HepG2 (cell line): ENCODE measurements around the gene TMOD2. TPM values are rescaled to one million over a fixed set of nuclear protein-coding genes. Genes with fewer than 3 reads are reported as not detected.
A peak's percentile ranks its signal among the peaks of the same experiment; 100 is the strongest.

Source experiments
- ATAC-seq: fragments of 200-7000 bp; cut with Tn5 transposase; 3 replicates; pipeline ENCODE4 v1.9.1; 2020; ENCODE audit warnings: mild to moderate bottlenecking, moderate library complexity
- BruUV-seq: library from RNA; stranded (reverse); fragments of 400-500 nt; replicated peaks from 2 replicates; lab custom pipeline; 2021; lab: Mats Ljungman, UMichigan
- CTCF ChIA-PET: fragments of 300-600 bp; formaldehyde crosslinking; extraction: SDS; loops from one replicate; lab custom pipeline; 2021; ENCODE audit warnings: low total read pairs, inconsistent platforms, low intra/inter-chr PET ratio; lab: Yijun Ruan, JAX
- POLR2A ChIA-PET: fragments of 350-600 bp; sonication (Branson Sonifier 250); formaldehyde crosslinking; loops from one replicate; lab custom pipeline; 2020; ENCODE audit warnings: antibody characterized with exemption, inconsistent platforms; lab: Yijun Ruan, JAX
- DNase-seq: peaks from one replicate; pipeline ENCODE4 v3.0.0-alpha.2; 2015; ENCODE audit warnings: low spot score
- FAIRE-seq: peaks from 3 replicates; lab custom pipeline; 2011; peaks lifted over from hg19 to GRCh38; lab: Jason Lieb, UNC
- H2AFZ ChIP-seq: one replicate; pipeline ENCODE4 v1.6.1; 2011; ENCODE audit warnings: low read length, inconsistent platforms
- H3K27ac ChIP-seq: fragments of 300-600 bp; 3 replicates; pipeline ENCODE4 v1.8.0; 2011; ENCODE audit warnings: mixed run types, mild to moderate bottlenecking, mixed read lengths, low read length, inconsistent platforms; ENCODE audit not compliant: insufficient read depth; ENCODE audit errors: extremely low read length
- H3K27me3 ChIP-seq, 2 experiments: fragments of 200-600 bp in 1 of 2; 2 replicates in 1 of 2; 3 replicates in 1 of 2; pipeline versions ENCODE4 v1.6.0 to v1.8.0; 2011; ENCODE audit warnings: low read length in 2 of 2, mild to moderate bottlenecking in 2 of 2, moderate library complexity in 2 of 2, inconsistent platforms in 1 of 2; ENCODE audit not compliant: insufficient read depth in 2 of 2, control insufficient read depth in 1 of 2
- H3K36me3 ChIP-seq, 2 experiments: fragments of 200-600 bp in 1 of 2; replicated peaks in 1 of 2; 2 replicates in 1 of 2; 3 replicates in 1 of 2; pipeline versions ENCODE4 v1.5.1 to v1.8.0; 2011; ENCODE audit warnings: low read length in 2 of 2, inconsistent platforms in 1 of 2; ENCODE audit not compliant: insufficient read depth in 2 of 2, control insufficient read depth in 1 of 2
- H3K4me1 ChIP-seq: 2 replicates; pipeline ENCODE4 v1.5.1; 2012; ENCODE audit warnings: low read length, inconsistent platforms; ENCODE audit not compliant: insufficient read depth
- H3K4me2 ChIP-seq: 2 replicates; pipeline ENCODE4 v1.6.0; 2011; ENCODE audit warnings: low read depth, low read length, inconsistent platforms
- H3K4me3 ChIP-seq, 3 experiments: fragments of 200-600 bp in 1 of 3; sonication (generic), shearing (Covaris generic) in 1 of 3; replicated peaks in 1 of 3; 2 replicates each; pipeline ENCODE4 v1.5.1; 2011 to 2016; ENCODE audit warnings: low read length in 3 of 3, inconsistent platforms in 2 of 3, low read depth in 2 of 3, mild to moderate bottlenecking in 2 of 3, control low read depth in 1 of 3, mixed read lengths in 1 of 3; ENCODE audit not compliant: insufficient read depth in 1 of 3
- H3K79me2 ChIP-seq: one replicate; pipeline ENCODE4 v1.6.1; 2011; ENCODE audit warnings: low read length, inconsistent platforms; ENCODE audit not compliant: insufficient read depth
- H3K9ac ChIP-seq: 2 replicates; pipeline ENCODE4 v1.6.0; 2011; ENCODE audit warnings: mild to moderate bottlenecking, low read depth, low read length, inconsistent platforms; ENCODE audit not compliant: insufficient read depth
- H3K9me3 ChIP-seq: 2 replicates; pipeline ENCODE4 v1.5.1; 2012; ENCODE audit warnings: mild to moderate bottlenecking, low read length
- H4K20me1 ChIP-seq: 2 replicates; pipeline ENCODE4 v1.6.0; 2011; ENCODE audit warnings: inconsistent platforms, mild to moderate bottlenecking, low read length, moderate library complexity; ENCODE audit not compliant: insufficient read depth
- ARID2 ChIP-seq: sonication (generic); formaldehyde crosslinking; IDR thresholded peaks from 2 replicates; pipeline ENCODE4 v1.8.1; 2022; ENCODE audit warnings: mild to moderate bottlenecking, missing genetic modification reagents, borderline replicate concordance
- ATF7 ChIP-seq, 2 experiments: fragments of 450-650 bp in 1 of 2; sonication (generic) in 1 of 2; formaldehyde crosslinking in 1 of 2; IDR thresholded peaks; 2 replicates each; pipeline versions ENCODE4 v1.4.0 to v1.6.1; 2016 to 2020; ENCODE audit warnings: antibody characterized with exemption in 1 of 2, mild to moderate bottlenecking in 1 of 2, missing genetic modification reagents in 1 of 2
- CREB1 ChIP-seq, 2 experiments: fragments of 450-650 bp in 1 of 2; IDR thresholded peaks; 2 replicates each; pipeline ENCODE4 v1.6.1; 2016 to 2017; ENCODE audit warnings: control low read depth in 1 of 2, mild to moderate bottlenecking in 1 of 2, missing compliant biosample characterization in 1 of 2, missing genetic modification characterization in 1 of 2
- DR1 ChIP-seq: sonication (generic); formaldehyde crosslinking; IDR thresholded peaks from 2 replicates; pipeline ENCODE4 v1.8.0; 2021; ENCODE audit warnings: mild to moderate bottlenecking, missing genetic modification reagents, inconsistent platforms
- FOXC1 ChIP-seq: sonication (generic); formaldehyde crosslinking; IDR thresholded peaks from 2 replicates; pipeline ENCODE4 v1.8.0; 2022; ENCODE audit warnings: mild to moderate bottlenecking, missing genetic modification reagents, borderline replicate concordance
- HES4 ChIP-seq: sonication (generic); formaldehyde crosslinking; IDR thresholded peaks from 2 replicates; pipeline ENCODE4 v1.9.0; 2021; ENCODE audit warnings: mild to moderate bottlenecking, missing genetic modification reagents, borderline replicate concordance
- MAZ ChIP-seq, 2 experiments: sonication (generic) in 1 of 2; formaldehyde crosslinking in 1 of 2; IDR thresholded peaks; 2 replicates each; pipeline versions ENCODE4 v1.5.0 to v1.6.1; 2012 to 2020; ENCODE audit warnings: low read depth in 2 of 2, mild to moderate bottlenecking in 2 of 2, borderline replicate concordance in 1 of 2, improper control_type of control experiment in 1 of 2, low read length in 1 of 2, missing genetic modification reagents in 1 of 2, moderate library complexity in 1 of 2
- PRPF4 ChIP-seq: fragments of 200-400 bp; formaldehyde crosslinking; IDR thresholded peaks from 2 replicates; pipeline ENCODE4 v1.6.1; 2016; ENCODE audit warnings: low read length, low read depth; ENCODE audit not compliant: poor library complexity, severe bottlenecking
- RBFOX2 ChIP-seq: fragments of 200-400 bp; formaldehyde crosslinking; IDR thresholded peaks from 2 replicates; pipeline ENCODE4 v1.6.1; 2017; ENCODE audit warnings: low read depth, mild to moderate bottlenecking, low read length
- SYNCRIP ChIP-seq: fragments of 200-400 bp; formaldehyde crosslinking; IDR thresholded peaks from 2 replicates; pipeline ENCODE4 v1.6.1; 2018; ENCODE audit warnings: mild to moderate bottlenecking, low read depth, low read length; ENCODE audit not compliant: insufficient read depth
- ZNF329 ChIP-seq: sonication (generic); formaldehyde crosslinking; IDR thresholded peaks from 2 replicates; pipeline ENCODE4 v1.9.0; 2021; ENCODE audit warnings: low read depth, mild to moderate bottlenecking, missing genetic modification reagents
- ZNF878 ChIP-seq: sonication (generic); formaldehyde crosslinking; IDR thresholded peaks from 2 replicates; pipeline ENCODE4 v1.8.1; 2023; ENCODE audit warnings: mild to moderate bottlenecking, missing genetic modification reagents, moderate library complexity
- WGBS: methylation state at CpG from one replicate; pipeline ENCODE4 v1.1.6; 2017; ENCODE audit warnings: low lambda C conversion rate; 5-methylcytosine and 5-hydroxymethylcytosine counted together
- in situ Hi-C: cut with HindIII; loops from 2 replicates; pipeline ENCODE4 v1.10.0; 2017; ENCODE audit warnings: low pct_unique_long_range_greater_than_20kb; ENCODE audit not compliant: extremely low pct_ligation_motif_present
- intact Hi-C: fragments of 100-400 bp; cut with micrococcal nuclease; formaldehyde crosslinking; loops from one replicate; pipeline ENCODE4 v1.10.0; 2022; ENCODE audit not compliant: unreplicated experiment
- polyA plus RNA-seq, 8 experiments: library from polyadenylated mRNA; depleted of rRNA in 3 of 8; stranded (reverse) in 7 of 8; unstranded in 1 of 8; fragments of >200 nt; fragmentation: Illumina TruSeq in 4 of 8; extraction: Trizol in 4 of 8; gene quantifications; 2 replicates each; pipeline versions ENCODE4 v1.2.1 to v1.2.3, GENCODE V29; 2011 to 2016; ENCODE audit warnings: low read depth in 4 of 8, missing spikeins in 1 of 8, mixed read lengths in 1 of 8; ENCODE audit not compliant: insufficient read depth in 1 of 8
- total RNA-seq, 5 experiments: library from RNA; depleted of rRNA; stranded (reverse); fragments of >200 nt; fragmentation: Illumina TruSeq; extraction: Trizol; gene quantifications; 2 replicates each; pipeline ENCODE4 v1.2.3, GENCODE V29; 2016; ENCODE audit warnings: low read depth in 1 of 5
- TF ChIP-seq, protein P1 (sequence below): sonication (generic); formaldehyde crosslinking; IDR thresholded peaks from 2 replicates; pipeline ENCODE4 v1.5.0; 2020; ENCODE audit warnings: missing genetic modification reagents
- TF ChIP-seq, protein P2 (sequence below): sonication (generic); formaldehyde crosslinking; conservative IDR thresholded peaks from 2 replicates; pipeline ENCODE4 v1.4.0; 2020; ENCODE audit warnings: missing genetic modification reagents
- TF ChIP-seq, protein P3 (sequence below): sonication (generic); formaldehyde crosslinking; IDR thresholded peaks from 2 replicates; pipeline ENCODE4 v1.4.0; 2020; ENCODE audit warnings: mild to moderate bottlenecking, low read depth, missing genetic modification reagents
- TF ChIP-seq, protein P4 (sequence below): sonication (generic); formaldehyde crosslinking; IDR thresholded peaks from 2 replicates; pipeline ENCODE4 v1.9.0; 2021; ENCODE audit warnings: missing genetic modification reagents, mild to moderate bottlenecking, borderline replicate concordance

TMOD2 gene
- total and polyA plus RNA-seq, 2 of the 13 experiments (the other 11 are each of a cell fraction or from before 2014, with no cell fraction given): 0.01 to 0.02 TPM

DNA sequence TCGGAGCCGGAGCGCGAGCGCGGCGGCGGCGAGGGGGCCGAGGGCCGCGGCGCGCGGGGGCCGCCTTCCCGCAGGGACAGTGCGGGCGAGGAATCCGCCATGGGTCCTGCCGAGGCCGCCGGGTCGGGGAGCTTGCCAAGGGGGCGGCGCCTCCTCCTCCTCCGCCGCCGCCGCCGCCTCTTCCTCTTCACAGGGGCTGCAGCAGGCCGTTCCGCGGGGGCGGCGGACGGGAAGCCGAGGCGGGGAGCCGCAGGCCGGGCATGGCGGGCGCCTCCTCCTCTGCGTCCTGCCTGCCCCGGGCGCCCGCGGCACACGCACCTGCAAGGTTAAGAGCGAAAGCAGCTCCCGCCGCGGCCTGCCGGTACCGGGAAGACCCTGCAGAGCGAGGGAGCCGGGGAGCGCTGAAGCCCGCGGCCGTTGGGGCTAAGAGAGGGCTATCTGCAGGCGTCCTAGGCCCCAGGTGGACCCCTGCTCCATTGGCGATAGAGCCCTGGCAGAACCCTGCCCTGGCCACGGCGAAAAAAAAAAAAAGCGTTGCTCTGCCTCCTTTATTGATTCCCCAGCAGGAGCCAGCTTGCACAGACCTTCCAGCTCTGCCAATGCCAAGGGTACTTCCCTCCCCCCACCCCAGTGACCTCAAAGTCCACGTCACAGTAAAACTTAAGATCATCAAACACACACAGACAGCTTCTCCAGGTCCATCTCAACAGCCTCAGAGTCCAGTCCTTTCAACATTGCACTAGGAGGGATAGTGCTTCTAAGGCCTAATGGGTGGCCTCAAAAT lies 13.7 kb upstream of the TMOD2 start, which contains the start of gene LYSMD2:
TSS of gene LYSMD2 (minus strand) at position 134 of the 784 bp plus-strand sequence. CDS start at position 101, 33 bp downstream.
- H3K36me3 ChIP-seq: no peaks in the 10 kb centered on the region
- H3K27me3 ChIP-seq: peaks cover 0 to 39% of the 10 kb centered on the region in 2 experiments; a peak in 3 of 5 replicates
- FAIRE-seq: no peak
- no peak within 1 kb of the TSS for H3K9ac ChIP-seq
- no peaks in the 10 kb centered on the region for H4K20me1 ChIP-seq
- ChIA-PET CTCF (no interaction called here), POLR2A (no interaction called here)
- WGBS: 0% methylated on average over 7 of the region's 67 CpGs
- peak within 1 kb of the TSS; percentile 82 for H3K4me2 ChIP-seq
- H2AFZ ChIP-seq: no peak within 1 kb of the TSS
- no peak for DNase-seq
- in situ Hi-C loops: no loop called here
- H3K4me1 ChIP-seq: no peaks in the 10 kb centered on the region
- peak; percentile 75 for ATAC-seq
- BruUV-seq: no TSS peak
- H3K27ac ChIP-seq: no peak within 1 kb of the TSS
- H3K4me3 ChIP-seq: peak within 1 kb of the TSS; percentile 34 to 70 (median 47)
- no peaks in the 10 kb centered on the region for H3K9me3 ChIP-seq
- intact Hi-C loops: no loop called here
- no peaks in the 10 kb centered on the region for H3K79me2 ChIP-seq
- TF ChIP-seq CREB1 (IDR thresholded peaks at IDR 0.05) (0 out of 2 replicates have a peak, but pooled peaks have one; percentile 20), CREB1 (CRISPR knock-in tag; IDR thresholded peaks at IDR 0.05) (no peak), ARID2 (no peak), DR1 (CRISPR knock-in tag) (no peak), ZNF878 (CRISPR knock-in tag) (no peak), FOXC1 (CRISPR knock-in tag) (no peak), MAZ (IDR thresholded peaks at IDR 0.05; ENCODE audit: borderline replicate concordance, low read depth, low read length) (no peak), MAZ (CRISPR knock-in tag; IDR thresholded peaks at IDR 0.05; ENCODE audit: low read depth) (0 out of 2 replicates have a peak, but pooled peaks have one; percentile 20), PRPF4 (no peak), ATF7 (IDR thresholded peaks at IDR 0.05) (no peak), ATF7 (CRISPR knock-in tag; IDR thresholded peaks at IDR 0.05) (no peak), HES4 (CRISPR knock-in tag) (no peak), RBFOX2 (0 out of 2 replicates have a peak, but pooled peaks have one; percentile 14), ZNF329 (CRISPR knock-in tag) (no peak), SYNCRIP (no peak)
- TF ChIP-seq, protein P1, sequence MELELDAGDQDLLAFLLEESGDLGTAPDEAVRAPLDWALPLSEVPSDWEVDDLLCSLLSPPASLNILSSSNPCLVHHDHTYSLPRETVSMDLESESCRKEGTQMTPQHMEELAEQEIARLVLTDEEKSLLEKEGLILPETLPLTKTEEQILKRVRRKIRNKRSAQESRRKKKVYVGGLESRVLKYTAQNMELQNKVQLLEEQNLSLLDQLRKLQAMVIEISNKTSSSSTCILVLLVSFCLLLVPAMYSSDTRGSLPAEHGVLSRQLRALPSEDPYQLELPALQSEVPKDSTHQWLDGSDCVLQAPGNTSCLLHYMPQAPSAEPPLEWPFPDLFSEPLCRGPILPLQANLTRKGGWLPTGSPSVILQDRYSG (CRISPR knock-in tag): no peak
- TF ChIP-seq, protein P2, sequence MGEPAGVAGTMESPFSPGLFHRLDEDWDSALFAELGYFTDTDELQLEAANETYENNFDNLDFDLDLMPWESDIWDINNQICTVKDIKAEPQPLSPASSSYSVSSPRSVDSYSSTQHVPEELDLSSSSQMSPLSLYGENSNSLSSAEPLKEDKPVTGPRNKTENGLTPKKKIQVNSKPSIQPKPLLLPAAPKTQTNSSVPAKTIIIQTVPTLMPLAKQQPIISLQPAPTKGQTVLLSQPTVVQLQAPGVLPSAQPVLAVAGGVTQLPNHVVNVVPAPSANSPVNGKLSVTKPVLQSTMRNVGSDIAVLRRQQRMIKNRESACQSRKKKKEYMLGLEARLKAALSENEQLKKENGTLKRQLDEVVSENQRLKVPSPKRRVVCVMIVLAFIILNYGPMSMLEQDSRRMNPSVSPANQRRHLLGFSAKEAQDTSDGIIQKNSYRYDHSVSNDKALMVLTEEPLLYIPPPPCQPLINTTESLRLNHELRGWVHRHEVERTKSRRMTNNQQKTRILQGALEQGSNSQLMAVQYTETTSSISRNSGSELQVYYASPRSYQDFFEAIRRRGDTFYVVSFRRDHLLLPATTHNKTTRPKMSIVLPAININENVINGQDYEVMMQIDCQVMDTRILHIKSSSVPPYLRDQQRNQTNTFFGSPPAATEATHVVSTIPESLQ (CRISPR knock-in tag): no peak
- TF ChIP-seq, protein P3, sequence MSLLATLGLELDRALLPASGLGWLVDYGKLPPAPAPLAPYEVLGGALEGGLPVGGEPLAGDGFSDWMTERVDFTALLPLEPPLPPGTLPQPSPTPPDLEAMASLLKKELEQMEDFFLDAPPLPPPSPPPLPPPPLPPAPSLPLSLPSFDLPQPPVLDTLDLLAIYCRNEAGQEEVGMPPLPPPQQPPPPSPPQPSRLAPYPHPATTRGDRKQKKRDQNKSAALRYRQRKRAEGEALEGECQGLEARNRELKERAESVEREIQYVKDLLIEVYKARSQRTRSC (CRISPR knock-in tag): no peak
- TF ChIP-seq, protein P4, sequence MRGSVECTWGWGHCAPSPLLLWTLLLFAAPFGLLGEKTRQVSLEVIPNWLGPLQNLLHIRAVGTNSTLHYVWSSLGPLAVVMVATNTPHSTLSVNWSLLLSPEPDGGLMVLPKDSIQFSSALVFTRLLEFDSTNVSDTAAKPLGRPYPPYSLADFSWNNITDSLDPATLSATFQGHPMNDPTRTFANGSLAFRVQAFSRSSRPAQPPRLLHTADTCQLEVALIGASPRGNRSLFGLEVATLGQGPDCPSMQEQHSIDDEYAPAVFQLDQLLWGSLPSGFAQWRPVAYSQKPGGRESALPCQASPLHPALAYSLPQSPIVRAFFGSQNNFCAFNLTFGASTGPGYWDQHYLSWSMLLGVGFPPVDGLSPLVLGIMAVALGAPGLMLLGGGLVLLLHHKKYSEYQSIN (CRISPR knock-in tag): no peak
